DMS 273 treated with DMSO at 0.1 percent for 48 hours (cell line): ENCODE measurements around the gene TLR8.

Experiments used
- DNase-seq: peaks from one replicate; lab custom pipeline; 2025; lab: John Stamatoyannopoulos, UW

TLR8 gene

GRCh38 chrX:12906046-12906761, at the start of gene TLR8:
Gene TLR8 (plus strand): TSS chrX:12906620. CDS start chrX:12906707, 87 bp downstream.
- DNase-seq, result no peak

- no peak for DNase-seq
Measured at GRCh38 chrX:12865359-12865758, 41.1 kb upstream of the TLR8 start.

DNA sequence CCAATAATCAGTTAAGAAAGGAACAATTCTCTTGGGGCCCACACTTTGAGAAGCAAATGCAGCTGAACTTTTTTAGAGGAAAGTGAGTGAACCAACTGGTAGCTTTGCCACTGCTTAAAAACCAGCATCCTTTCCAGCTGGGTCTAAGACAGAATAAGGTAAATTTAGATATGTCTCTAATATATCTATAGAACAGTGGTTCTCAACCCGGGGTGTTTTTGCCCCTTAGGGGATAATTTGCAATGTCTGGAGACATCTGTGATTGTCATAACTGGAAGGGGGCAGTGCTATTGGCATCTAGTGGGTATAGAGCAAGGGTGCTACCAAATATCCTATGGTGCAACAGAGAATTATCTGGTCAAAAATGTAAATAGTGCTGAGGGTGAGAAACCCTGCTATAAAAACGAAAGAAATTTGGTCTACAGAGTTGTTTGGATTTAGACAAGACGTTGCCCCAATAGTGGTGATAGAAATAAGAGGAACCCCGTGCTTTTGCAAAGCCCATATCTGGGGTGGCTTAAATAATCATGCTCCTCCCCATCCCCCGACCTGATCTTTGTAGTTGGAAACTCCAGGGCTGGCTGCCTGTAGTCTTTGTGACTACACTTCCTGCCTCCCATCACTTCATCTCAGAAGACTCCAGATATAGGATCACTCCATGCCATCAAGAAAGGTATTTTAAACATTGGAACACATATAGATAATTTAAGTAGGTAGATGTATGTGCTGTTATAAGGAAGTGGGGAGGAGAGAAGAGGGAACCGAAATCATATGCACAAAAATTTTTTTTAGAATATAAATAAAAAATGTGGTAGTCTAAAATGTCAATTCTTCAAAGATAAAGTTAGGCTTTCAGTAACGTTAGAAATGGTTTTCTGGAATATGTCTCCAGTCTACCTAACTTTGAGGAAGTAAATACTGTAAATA, 39.7 kb upstream of the TLR8 start, which contains the start of gene TLR7:
TLR7 (plus strand) TSS at position 622 of the 927 bp plus-strand sequence. CDS start 507 bp downstream, outside the sequence.
- DNase-seq, result no peak

- no peak for DNase-seq
Measured at GRCh38 chrX:12867685-12868084, 38.7 kb upstream of the TLR8 start.

DNA sequence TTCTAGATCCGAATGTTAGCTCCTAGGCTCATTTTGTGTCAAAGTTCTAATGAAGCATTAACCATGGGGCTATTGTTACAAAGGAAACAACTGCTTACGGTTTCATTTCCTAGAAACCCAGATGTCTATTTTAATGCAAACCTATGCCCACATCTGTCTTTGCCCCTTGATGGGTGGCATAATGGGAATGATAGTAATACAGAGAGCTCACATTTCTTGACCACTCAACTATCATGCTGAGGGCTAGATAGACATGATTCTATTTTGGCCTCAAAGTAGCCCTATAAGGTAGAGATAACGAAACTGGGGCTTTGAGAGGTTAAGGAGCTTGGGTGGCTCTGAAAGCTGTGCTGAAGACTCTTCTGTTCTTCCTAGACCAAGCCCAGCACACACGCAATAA, 37.7 kb upstream of the TLR8 start:
- no peak for DNase-seq

- no peak for DNase-seq
Measured at GRCh38 chrX:12871257-12871656, 35.2 kb upstream of the TLR8 start.

- DNase-seq, result no peak
Measured at GRCh38 chrX:12872741-12873140, 33.7 kb upstream of the TLR8 start.

DNA sequence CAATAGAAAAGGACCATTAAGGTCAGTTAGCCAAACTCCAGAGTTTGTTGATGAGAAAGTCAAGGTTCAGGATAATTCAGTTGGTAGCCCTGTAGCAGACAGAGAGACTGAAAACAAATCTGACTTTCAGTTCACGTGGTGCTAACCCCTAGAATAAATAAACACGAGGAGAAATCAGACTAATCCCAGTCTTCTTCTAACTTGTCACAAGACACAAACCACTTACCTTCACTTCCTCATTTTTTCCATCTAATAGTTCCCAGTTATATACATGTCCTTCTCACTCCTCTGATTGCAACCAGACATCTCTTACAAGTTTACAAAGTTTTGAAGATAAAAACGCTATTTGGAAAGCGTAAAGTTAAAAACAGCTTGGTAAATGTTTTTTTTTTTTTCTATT, 31.8 kb upstream of the TLR8 start:
- no peak for DNase-seq

DNA sequence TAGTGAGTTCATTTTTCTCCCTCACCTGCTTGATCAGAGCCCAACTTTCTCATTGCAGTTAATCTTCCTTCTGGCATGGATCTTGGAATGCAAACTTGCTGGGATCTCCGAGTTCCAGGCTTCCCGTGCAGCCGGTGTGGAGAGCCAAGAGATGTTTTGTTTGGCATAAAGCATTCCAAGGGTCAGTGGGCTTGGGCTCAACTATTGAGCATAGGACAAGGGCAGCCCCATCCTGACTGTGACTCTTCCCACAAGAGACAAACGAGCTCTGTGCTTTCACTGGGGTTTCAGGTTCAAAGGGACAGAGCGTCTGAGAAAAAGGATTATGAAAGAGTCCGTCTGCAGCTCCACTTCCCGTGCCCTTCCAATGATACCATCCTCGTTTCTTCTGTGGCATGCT, 29.0 kb upstream of the TLR8 start:
- no peak for DNase-seq

GRCh38 chrX:12878536-12878935, 27.9 kb upstream of the TLR8 start:
- no peak for DNase-seq

GRCh38 chrX:12881914-12882313, 24.5 kb upstream of the TLR8 start:
- DNase-seq, result no peak

DNA sequence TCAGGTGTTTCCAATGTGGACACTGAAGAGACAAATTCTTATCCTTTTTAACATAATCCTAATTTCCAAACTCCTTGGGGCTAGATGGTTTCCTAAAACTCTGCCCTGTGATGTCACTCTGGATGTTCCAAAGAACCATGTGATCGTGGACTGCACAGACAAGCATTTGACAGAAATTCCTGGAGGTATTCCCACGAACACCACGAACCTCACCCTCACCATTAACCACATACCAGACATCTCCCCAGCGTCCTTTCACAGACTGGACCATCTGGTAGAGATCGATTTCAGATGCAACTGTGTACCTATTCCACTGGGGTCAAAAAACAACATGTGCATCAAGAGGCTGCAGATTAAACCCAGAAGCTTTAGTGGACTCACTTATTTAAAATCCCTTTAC, 20.9 kb upstream of the TLR8 start:
- no peak for DNase-seq

- no peak for DNase-seq
Measured at GRCh38 chrX:12886545-12886944, 19.9 kb upstream of the TLR8 start.

GRCh38 chrX:12887141-12887540, 19.3 kb upstream of the TLR8 start:
- DNase-seq, result no peak

- no peak for DNase-seq
Measured at GRCh38 chrX:12887767-12888166, 18.7 kb upstream of the TLR8 start.

GRCh38 chrX:12890467-12890866, 16.0 kb upstream of the TLR8 start:
- DNase-seq, result no peak

DNA sequence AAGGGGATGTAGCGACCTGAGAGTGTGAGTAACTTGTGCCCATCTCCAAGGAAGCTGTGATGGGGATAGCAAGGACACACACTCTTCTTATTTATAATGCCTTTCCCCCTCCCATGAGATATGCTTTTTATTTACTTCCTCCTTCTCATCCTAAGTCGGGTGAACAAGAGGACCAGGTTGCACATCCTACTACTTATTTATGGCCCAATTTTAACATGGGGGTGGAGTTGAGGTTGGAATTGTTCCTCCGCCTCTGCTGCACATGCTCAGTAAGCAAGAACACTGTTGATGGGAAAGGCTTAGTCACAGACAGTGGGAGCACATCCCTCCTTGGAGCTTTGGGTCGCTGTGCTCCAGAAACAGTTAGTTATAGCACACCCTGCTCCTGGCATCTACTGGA, 15.2 kb upstream of the TLR8 start:
- no peak for DNase-seq

DNA sequence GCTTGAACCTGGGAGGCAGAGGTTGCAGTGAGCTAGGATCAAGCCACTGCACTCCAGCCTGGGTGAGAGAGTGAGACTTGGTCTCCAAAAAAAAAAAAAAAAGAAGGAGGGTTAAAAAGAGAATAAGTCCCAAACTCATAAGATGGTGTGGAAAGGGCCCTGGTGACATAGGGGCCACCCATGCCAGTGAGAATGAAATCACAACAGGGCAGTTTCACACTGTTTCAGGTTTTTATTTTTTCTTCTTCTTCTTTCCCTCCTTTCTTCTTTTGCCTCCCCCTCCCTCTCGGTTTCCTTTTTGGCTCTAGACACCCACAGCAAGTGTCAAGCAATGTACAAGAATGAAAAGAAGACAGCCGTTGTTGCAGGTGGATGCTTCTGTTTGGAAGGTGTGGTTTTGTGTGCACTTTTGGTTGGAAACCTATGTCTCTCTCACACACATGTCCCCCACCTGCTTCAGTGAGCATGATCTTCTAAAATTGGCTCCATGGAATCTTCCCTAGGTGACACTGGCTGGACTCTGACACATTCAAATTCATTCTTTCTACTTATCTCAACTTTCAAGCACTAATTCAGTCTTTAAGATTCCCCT, 14.4 kb upstream of the TLR8 start:
- DNase-seq, result no peak

GRCh38 chrX:12892716-12893115, 13.7 kb upstream of the TLR8 start:
- DNase-seq, result no peak

GRCh38 chrX:12894074-12895030, 12.1 kb upstream of the TLR8 start:
- no peak for DNase-seq

- no peak for DNase-seq
Measured at GRCh38 chrX:12895866-12896265, 10.6 kb upstream of the TLR8 start.

- DNase-seq, result no peak
Measured at GRCh38 chrX:12896935-12897334, 9.5 kb upstream of the TLR8 start.
